GM19239 (cell line): ENCODE data around the gene TBX4.
"Not testable (repeated sequence)": the region's sequence is repeated elsewhere in the genome, so short reads cannot be mapped to it uniquely, and the experiment has no call there.

Experiments used
- DNase-seq: peaks from one replicate; pipeline ENCODE4 v3.0.0; 2011; ENCODE audit warnings: low spot score; ENCODE audit not compliant: insufficient read length
- FAIRE-seq: peaks from 2 replicates; lab custom pipeline; 2011; peaks lifted over from hg19 to GRCh38; lab: Jason Lieb, UNC

TBX4 gene

DNA sequence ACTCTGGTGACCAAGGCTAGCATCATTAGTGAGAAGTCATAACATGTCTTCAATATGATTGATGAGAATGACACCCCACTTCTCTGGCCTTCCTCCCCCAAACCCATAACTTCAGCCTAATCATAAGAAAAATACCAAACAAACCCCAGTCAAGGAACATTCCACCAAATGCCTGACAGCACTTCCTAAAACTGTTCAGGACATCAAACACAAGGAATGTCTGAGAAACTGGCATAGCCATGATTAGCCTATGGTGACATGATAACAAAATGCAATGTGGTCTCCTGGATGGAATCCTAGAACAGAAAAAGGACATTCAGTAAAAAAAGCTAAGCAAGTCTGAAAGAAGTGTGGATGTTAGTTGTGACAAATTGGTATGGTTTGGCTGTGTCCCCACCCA, 24.7 kb upstream of the TBX4 start:
- FAIRE-seq, result no peak
- no peak for DNase-seq

DNA sequence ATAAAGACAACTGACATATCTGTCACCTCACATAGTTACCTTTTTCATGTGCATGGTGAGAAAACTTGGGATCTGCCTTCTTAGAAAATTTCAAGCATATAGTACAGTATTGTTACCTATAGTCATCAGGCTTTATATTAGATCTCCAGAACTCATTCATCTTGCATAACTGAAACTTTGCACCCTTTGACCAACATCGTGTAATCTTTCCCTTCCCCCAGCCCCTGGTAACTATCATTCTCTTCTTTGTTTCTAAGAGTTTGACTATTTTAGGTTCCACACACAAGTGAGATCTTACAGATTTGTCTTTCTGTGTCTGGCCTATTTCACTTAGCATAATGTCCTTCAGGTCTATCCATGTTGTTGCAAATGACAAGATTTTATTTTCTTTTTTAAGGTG, 22.9 kb upstream of the TBX4 start:
- no peak for DNase-seq
- no peak for FAIRE-seq

DNA sequence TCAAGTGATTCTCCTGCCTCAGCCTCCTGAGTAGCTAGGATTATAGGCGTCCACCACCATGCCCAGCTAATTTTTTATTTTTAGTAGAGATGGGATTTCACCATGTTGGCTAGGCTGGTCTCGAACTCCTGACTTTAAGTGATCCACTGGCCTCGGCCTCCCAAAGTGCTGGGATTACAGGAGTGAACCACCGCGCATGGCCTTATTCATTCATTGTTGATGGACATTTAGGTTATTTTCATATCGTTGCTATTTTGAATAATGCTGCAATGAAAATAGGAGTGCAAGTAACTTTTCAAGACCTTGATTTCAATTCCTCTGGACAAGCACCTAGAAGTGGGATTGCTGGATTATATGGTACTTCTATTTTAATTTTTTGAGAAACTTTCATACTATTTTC, 22.4 kb upstream of the TBX4 start:
- FAIRE-seq, DNase-seq: not testable (repeated sequence)

DNA sequence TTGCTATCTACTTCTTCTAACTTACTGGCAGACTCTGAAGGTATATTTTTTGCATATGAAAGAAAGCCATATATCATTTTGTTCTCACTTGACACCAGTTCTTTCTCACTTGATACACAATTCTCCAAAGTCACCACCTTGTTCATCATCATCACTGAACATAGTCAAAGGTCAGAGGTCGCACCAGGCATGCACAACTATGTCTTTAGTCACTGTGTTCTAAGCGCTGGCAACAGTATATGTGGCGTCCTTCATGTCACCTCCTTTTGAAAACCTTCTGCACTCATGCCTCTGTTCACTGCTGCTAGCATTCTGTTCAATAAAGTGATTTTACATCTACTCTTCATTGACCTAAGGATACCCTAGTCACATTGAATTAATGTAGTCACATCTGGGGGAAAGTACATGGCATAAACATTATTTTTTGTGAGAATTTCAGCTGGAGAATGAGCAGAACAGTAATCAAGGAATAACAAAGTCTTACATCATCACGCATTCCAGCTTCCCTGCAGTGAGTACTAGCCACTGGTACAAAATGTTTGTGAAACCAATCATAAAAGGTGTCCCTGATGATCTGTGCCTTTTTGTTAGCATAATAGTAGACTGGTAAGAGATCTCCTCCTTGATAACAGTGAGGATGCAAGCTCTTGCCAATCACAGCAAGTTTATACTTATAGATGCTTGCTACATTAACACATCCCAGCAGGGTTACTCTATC, 20.5 kb upstream of the TBX4 start:
- FAIRE-seq (no peak), DNase-seq (no peak)

DNA sequence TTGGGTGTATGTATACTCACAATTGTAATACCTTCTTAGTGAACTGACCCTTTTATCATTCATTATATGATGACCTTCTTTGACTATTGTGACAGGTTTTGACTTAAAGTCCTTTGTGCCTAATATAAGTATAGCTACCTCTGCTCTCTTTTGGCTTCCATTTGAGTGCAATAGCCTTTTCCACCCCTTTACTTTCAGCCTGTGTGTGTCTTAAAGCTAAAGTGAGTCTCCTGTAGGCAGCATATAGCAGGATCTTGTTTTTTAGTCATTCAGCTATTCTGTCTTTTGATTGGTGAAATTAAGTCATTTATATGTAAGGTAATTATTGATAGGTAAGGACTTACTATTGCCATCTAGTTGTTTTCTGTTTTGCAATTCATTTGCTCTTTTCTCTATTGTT, 15.9 kb upstream of the TBX4 start:
- DNase-seq (no peak), FAIRE-seq (no peak)

DNA sequence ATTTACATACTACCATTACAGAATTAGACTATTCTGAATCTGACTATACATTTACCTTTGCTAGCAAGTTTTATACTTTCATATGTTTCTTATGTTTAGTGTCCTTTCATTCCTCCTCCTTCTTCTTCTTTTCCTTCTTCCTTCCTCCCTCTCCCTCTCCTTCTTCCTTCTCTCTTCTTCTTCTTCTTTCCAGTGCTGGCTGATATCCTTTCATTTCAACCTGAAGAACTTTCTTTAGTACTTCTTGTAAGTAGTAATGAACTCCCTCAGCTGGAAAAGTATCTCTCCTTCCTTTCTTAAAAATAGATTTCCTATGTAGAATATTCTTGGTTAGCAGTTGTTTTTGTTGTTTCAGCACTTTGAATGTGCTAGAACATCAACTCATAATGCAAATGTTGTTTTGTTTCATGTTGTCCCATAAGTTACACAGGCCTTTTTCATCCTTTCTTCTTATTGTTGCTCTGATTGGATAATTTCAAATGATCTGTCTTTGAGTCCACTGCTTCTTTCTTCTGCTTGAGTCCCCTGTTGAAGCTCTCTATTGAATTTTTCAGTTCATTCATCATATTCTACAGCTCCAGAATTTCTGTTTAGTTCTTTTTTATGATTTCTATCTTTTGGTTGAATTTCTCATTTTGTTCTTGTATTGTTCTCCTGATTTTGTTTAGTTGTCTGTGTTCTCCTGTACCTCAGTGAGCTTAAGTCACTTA, 15.1 kb upstream of the TBX4 start:
- FAIRE-seq (no peak), DNase-seq (no peak)

DNA sequence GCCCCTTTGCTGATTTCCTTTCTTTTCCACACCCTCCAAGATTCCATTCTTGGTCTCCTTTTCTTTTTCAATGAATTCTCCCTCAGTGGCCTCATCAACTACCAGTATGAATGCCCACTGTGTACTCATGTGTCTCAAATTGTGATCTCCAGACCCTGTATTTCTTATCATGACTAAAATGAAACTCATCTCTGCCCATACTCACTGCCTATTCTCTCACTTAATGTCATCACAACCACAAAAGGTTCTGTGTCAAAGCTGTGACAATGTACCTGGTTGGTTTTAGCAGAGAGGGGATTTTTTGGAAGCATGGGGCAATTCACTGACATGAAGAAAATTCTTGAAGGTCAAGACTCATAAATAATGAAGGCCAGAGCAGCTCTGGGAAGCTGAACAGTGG, 11.5 kb upstream of the TBX4 start:
- no peak for FAIRE-seq
- no peak for DNase-seq

DNA sequence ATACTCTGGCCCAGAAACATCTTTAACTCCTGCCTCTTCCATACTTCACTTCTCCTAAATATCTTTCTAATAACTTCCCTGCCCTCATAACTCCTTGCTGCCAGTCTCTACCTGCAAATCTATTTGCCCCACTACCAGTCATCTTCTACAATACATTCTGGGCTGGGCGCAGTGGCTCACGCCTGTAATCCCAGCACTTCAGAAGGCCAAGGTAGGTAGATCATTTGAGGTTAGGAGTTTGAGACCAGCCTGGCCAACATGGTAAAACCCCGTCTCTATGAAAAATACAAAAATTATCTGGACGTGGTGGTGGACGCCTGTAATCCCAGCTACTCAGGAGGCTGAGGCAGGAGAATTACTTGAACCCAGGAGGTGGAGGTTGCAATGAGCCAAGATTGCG, 10.7 kb upstream of the TBX4 start:
- FAIRE-seq, DNase-seq: not testable (repeated sequence)

DNA sequence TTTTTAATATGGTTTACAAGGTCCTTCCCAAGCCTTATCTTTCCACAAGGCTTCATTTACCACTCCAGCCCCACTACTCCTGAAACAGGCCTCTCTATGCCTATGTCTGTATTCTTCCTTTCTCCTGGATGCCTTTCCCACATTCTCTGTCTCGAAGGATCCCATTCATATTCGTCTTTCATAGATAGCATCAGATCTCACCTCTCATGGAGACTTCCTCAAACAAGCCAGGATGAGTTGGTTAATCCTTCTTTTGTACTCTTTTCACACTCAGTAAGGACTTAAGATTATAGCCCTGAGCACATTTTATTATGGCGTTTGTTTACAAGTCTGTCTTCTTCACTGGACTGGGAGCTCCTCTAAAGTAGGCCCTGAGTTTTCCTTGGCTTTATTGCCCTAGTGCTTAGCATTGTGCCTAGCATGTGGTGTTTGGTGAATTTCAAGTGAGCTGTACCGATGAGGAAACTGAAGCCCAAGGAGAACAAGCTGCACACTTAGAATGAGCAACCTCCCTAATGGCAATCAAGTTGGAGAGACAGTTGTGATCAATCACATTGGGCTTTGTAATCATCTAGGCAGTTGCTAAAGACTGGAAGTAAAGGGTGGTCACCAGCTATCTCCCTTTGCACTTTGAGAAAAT, 10.0 kb upstream of the TBX4 start:
- DNase-seq (no peak), FAIRE-seq (no peak)

DNA sequence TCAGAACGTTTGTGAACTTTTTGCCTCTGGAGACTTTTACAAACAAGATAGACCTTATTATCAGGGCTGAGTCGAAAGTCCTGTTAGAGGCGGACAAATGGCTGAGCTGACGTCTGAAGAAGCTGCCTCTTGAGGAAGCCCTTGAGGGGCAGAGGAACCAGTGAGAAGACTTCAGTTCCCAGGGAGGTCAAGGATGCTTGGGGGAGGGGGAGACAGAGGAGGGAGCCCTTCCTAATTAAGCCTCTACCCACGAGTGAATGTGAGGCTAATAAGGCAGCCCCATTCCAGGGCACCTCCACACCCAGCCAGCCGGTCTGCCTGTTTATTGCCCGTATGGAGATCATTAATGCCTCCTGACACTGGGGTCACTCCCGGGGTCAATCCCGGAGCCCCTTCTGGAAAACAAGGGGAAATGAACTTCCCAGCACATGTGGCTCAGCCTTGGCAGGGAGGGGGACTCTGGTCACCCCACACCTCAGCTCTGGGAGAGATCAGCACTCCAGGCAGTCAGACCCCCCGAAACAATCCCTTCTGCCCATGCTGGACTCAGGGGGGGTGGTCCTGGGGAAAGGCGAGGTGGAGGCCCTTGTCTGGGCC, 9.2 kb upstream of the TBX4 start:
- FAIRE-seq, result no peak

DNA sequence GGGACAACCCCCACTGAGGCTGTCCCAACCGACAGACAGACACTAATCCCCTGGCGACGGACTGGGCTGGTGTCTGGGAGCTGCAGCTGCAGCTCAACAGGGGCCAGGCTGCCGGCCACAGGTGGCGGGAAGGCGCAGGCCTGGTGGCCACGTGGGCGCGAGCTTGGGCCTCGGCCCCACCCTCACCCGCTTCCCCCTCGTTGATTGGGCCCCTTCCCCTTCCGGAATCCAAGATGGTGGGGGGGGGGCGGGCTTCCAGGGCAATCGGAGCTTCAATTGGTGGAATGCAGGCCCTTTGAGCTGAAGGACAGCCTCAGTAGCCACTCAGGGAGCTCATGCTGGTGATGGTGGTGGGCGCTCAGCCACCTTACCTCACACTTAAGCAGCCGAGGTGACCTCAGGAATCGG, 8.7 kb upstream of the TBX4 start:
- DNase-seq (no peak), FAIRE-seq (no peak)

More for the DNA sequence above, 9.2 kb upstream of the TBX4 start:
- DNase-seq, result no peak

DNA sequence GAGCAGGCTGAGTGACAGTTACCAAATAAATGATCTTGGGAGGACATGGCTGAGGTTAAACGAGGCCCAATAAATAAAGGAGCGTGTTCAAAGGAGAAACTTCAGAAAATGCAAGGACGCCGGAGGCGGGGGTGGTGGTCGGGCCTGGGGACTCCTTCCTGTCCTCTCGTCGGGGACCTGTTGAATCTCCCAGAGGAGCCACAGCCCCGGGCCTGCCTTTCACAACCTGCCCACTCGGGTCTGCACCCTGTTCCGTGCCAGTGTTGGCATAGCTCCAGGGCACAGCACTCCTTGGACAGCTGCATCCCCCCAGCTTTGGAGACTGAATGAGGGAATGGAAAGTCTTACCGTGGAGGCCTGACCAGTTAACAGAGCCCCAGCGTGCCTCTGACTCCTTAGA, 8.1 kb upstream of the TBX4 start:
- FAIRE-seq (no peak), DNase-seq (no peak)

DNA sequence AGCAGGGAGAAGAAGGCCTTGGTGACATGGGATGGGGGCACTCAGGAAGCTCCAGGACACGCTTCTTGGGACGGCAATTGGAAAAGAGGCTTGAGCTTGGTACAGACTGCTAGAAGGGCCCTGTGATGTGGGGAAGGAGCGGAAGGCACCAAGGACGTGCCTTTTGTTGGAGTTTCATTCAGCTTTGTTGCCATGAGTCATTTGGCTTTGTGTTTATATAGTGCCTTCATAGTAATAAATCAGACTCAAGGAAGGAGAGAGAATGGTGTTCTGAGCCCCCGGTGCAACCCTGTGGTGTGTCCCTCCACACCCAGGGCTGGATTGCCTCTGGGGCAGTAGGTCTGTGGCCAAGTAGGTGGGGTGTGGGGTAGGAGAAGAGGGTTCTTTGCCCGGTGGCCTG, 7.4 kb upstream of the TBX4 start:
- no peak for FAIRE-seq

DNA sequence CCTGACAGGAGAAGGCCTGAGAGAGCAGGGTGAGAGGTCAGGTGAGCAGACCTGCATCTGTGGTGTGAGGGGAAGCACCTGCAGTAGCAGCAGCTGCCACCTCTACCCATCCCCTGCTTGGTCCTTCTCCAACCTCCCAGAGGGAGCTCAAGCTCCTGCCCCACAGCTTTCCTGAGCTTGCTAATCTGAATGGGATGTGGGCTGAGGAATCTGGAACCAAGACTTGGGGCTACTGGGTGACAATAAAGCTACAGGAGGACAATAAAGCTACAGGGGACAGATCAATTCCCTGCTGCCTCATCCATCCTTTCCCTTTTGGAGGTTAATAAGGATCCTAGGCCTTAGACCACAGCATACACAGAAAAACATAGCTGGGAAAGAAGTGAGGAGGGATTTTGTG, 4.9 kb upstream of the TBX4 start:
- no peak for DNase-seq
- FAIRE-seq, result no peak

More for the DNA sequence above, 7.4 kb upstream of the TBX4 start:
- DNase-seq, result no peak

DNA sequence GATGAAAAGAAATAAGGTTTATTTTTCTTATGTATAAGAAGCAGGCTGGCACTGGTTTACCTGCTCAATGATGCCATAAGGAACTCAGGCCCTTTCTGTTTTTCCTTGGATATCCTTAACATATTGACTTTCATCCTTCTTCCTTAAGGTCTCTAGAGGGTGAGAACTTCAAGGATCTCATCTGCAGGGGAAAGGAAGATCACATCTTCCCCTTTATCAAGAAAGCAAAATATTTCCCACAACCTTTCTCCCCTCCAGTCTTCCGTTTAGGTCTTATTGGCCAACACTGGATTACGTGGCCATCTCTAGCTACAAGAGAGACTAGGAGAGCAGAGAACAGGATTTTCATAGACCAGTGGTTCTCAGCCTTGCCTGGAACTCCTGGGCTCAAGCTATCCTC, 4.2 kb upstream of the TBX4 start:
- DNase-seq, result no peak
- FAIRE-seq, result no peak

DNA sequence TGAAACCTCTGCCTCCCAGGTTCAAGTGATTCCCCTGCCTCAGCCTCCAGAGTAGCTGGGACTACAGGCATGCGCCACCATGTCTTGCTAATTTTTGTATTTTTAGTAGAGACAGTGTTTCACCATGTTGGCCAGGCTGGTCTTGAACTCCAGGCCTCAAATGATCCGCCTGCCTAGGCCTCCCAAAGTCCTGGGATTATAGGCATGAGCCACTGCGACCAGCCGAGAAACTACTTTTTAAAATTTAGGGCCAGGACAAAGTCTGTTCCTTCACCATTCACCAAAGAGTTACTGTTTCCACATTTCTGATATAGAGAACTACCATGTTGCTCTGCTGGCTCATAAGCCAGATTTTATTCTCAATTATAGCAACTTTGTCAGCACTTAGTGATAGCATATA, 3.1 kb upstream of the TBX4 start:
- not testable (repeated sequence) for FAIRE-seq, DNase-seq

DNA sequence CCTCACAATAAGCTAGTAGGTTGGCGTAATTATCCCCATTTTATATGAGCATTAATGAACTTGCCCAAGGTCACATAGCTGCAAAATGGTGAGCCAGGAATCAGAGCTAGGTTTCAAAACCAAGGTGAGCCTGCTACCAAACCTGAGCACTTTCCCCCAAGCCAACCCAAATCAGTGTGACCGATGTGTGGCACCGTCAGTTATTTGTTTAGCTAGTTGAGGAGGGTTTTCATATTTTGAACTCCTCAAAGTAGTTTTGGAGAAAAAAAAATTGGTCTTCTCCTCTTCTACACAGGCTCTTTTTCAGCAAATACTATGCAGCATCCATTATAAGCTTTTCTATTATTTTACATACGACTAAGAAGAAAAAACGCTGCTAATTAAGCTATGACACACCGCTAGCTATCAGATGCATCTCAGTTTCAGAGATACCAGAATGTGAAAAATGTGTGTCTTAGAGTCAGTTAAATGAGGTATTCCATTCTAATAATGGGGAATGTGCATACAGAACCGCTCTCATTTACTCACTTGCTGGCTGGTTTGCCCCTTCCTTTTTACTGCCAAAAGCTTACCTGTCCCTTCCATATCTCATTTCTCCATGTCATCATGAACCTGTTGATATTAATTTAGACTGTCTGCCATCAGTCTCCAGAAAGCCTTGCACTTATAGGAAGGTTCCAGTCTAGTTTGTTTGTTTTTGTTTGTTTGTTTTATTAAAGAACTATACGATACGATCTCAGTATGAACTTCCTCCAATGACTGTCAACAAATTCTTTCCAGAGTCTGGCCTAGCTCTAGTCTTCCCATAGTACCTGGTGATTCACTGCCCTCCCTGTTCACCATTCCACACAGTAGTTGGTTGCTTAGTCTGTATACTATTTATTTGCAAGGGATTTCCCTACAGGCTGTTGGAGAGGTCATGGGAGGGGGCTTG, 2.2 kb upstream of the TBX4 start:
- FAIRE-seq (no peak), DNase-seq (no peak)

DNA sequence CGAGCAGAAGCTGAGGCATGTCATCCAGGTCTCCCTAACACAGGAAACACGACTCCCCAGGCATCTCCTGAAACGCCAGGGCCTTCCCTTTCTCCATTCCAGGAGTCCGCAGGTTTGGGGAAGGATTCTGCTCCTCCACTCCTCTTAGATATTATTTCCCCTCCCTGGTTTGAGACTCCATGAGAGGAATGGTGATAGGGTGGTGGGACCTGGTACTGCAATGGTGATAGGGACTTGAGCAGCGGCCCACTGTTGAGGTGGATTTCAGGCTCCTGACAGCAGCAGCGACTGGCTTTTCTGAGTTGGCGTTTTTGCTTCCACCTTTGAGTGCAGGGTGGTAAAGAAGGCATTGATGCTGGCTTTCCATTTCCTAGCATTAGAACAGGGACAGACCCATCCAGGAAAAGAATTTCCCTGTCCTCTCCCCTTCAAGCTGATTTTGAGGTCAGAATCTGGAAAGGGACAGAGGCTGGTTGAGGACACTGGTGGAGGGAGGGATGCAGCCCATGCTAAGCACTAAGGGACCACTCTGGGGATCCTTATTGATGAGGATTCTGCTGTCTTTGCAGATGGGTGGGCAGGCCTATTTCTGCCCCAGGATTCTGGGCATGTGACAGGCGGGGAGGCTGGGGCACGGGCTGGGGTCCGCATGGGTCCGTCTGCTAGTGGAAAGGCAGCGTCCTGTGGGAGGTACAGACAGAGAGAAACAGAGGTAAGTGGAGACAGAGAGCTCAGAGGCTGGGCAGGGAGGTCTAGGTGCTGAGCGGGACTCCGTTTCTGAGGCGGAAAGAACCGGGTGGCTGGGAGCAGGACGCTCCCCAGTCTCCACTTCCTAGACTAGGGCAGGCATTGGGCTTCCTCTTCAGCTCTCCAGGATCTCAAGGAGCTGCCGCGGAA, 1.3 kb upstream of the TBX4 start:
- FAIRE-seq, result no peak

More for the DNA sequence above, 1.3 kb upstream of the TBX4 start:
- no peak for DNase-seq
